NCI-H2171 treated with DMSO at 0.1 percent for 48 hours (cell line): ENCODE results near the gene NHEJ1.

Source experiments
- DNase-seq: peaks from one replicate; lab custom pipeline; 2025; lab: John Stamatoyannopoulos, UW

The NHEJ1 gene

DNA sequence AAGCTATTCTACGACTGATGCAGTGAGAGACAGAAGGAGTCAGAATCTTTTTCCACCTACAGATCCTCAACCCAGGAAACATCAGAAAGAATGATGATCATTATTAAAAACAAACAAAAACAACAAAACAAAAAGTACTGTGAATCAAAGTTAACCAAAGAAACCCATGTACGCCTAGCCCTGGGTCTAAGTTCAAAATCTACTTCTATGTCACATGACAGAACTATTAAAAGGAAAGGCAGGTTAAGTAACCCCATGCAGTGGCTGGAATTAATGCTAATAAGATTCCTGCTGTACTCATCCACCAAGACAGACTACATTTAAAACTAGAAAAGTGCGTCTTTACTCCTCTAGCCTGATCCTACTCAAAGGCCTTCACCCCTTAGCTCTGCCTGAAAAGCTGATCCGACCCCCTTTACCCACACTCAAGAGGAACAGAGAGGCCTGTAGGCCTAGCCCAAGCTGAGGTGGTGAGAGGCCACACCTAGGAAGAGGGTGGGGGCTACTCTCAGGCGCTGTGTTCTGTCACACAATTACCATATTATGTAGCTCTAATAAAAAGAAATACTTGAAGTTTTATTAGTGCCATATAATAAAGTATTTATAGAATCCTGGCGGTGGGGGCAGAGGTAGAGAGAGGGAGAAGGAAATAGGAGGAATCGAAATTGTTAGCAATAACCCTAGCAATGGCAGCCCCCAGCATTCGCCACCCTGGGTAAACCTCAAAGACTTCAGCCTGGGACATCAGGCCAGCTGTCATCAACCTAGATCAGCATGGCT lies 37.1 kb downstream of the NHEJ1 start:
- DNase-seq = no peak

GRCh38 chr2:219122202-219122980 lies 38.2 kb downstream of the NHEJ1 start:
- DNase-seq = no peak

DNA sequence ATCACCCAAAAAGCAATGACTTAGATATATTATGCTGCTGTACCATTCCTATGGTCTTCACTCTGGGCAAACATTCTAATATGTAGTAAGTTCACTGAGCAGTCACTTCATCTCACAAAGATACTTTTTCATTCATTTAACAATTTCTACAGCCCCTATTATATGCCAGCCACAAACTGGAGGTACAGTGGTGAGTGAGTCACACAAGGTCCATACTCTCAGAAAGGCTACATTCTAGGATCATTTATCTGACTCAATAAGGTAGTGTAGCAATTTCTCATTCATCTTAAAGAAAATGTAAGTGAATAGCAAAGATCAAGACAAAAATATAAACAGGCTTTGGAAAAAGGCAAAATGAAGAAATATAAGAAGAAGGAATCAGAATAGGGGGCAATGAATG lies 40.5 kb downstream of the NHEJ1 start:
- no peak for DNase-seq

DNA sequence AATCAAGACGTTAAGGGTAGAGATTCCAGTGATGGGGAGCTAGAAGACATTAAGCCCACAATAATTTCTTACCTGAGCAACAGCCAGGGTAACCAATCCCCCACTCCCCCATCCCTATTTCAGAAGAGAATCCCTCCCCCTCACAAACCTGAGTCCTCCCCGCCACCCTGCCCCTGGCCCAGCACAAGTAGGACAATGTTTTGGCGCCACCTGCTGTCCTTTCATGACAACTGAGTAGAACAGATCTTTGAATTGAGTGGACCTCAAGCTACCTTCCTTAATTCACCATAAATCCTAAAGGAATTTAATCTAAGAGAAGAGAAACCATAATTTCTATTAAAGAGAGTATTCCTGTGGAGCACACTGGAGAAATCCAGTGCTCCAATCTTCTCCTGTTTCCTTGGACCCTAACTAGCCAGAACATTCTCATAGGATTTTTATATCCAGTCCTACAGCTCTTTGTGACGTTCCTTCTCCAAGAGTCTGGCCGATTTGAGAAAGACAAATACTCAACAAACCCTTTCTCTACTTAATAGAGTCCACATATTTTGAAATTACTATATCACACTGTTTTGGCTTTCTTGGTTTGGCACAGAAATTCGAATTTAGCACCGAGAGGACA lies 41.1 kb downstream of the NHEJ1 start:
- DNase-seq = peak; percentile 65

DNA sequence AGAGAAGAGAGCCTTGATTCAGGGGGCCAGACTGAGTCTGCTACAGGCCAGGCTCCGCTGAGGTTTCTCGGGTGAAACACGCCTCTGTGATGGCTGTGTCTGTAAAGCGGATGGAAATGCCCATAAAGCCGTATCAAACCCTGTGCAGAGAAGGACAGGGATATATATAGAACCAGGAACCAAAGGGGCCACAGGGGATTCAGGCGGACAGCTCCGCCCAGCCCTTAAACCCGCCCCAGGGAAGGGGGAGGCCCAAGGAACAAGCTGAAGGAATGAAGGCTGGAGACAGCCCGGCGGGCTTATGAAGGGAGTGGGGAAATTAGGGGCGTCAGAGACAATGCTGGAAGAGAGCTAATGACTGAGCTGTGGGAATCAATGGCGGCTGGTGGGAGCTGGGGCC lies 42.1 kb downstream of the NHEJ1 start:
- DNase-seq = no peak

DNA sequence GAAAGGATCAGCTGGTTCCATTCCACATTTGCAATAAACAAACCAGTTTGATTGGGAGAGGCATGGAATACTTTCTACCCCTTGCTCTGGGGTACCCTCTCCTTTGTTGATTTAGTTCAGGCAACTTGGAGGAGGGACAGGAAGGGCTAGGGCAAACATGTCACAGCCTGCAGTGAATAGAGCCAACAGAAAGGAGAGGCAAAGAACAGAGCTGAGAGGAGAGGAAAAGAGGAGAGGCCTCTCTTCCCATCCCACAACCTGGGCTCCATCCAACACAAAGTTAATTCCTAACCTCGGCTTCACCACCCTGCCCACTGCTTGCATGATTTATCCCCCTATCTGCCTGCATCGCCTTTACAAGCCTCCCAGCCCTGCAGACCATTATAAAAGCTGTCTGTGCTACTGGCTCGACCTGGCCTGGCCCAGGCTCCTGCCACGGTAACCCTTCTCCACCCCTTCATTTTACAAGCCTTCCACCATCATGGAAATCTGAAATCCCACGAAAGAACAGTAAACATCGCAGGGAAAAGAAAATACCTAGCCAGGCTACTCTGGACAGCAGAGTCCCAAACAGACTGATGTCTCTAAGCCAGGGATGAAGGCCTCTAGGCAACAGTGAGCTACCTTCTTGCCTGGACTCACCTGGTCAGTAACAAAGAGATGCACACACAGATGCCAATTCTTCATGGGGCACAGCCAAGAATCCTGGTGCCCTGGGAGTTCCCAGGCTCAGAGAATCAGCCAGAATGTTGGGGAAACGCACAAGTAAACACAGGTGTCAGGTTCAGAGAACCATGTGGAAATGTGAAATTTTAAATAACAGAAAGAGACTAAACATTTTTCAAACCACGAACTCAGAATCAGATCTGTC lies 43.6 kb downstream of the NHEJ1 start:
- DNase-seq = peak; percentile 7

DNA sequence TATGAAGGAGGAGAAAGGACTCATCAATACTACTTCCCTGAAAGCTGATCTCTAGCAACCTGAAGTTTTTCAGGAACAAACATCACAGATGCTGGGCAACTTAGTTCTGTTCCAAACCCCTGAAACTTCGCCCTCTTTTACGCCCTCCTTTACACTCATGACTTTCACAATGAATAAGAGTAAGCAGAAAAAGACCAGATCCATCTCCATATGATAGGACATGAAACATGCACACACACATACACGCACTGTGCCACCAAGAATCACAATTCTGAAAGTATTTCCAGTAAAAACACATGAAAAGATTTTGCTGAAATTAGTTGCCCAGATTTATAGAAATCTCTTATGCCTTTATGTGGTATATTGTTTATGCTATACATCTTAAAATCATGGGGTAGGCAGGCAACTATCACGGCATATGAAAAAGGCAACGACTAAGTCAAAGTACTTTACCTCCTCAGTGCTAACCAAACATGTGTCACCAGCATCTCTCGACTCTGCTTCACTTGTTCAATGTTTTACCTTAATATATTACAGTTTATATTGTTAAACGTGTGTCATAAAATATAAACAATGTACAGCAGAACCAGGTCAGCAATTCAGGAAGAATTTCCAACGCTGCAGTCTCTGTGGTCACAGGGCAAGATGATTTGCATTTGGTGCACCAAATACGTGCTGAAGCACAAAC lies 47.8 kb downstream of the NHEJ1 start:
- no peak for DNase-seq

GRCh38 chr2:219112062-219112406 lies 48.6 kb downstream of the NHEJ1 start:
- no peak for DNase-seq

DNA sequence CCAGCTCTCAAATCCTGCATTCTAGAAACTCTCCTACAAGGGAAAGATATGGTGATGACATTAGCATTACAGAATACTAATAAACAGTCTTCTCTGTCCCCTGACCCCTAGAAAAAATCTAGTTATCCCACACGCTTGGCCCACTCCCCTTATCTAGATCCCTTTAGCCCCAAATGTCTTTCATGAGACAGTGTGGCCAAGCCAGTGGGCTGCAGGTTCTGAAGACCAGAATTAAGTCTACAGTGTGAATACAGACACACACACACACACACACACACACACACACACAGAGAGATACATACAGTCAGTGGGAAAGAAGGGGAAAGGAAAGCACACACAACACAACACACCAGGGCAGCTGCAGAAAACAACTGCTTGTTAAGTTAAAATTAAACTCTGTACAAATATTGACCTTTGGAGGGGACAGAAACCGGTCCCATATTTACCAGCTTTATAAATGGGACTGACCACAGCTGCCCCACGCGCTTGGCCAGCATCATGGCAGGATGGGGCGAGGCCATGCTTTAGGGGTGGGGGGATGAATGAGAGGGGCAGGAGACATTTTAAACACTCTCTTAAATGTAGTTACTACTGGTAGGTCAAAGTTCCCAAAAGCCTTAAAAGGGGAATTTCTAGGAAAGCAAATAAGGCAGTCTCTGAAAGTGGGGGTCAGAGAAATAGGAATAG lies 49.1 kb downstream of the NHEJ1 start:
- no peak for DNase-seq

GRCh38 chr2:219109471-219109870 lies 51.1 kb downstream of the NHEJ1 start:
- DNase-seq = no peak

DNA sequence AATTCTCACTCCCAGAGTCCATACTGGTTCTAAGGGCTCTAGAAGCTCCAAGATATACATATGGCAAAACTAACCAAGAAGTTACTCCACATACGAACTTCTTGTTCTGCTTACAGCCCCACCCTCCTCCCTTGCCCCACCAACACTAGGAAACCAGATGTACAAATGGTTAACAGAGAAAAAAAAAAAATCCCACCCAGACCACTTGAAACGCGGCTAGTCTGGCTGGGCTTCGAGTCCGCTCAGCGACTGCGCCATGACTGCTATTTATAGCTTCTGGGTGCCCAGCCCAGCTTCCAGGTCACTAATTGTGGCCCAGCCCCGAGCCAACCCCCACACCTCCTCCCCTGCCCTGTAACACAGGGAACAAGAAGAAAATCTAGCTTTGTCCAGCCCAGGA lies 52.9 kb downstream of the NHEJ1 start:
- no peak for DNase-seq

GRCh38 chr2:219106251-219106650 lies 54.4 kb downstream of the NHEJ1 start:
- peak; percentile 75 for DNase-seq

DNA sequence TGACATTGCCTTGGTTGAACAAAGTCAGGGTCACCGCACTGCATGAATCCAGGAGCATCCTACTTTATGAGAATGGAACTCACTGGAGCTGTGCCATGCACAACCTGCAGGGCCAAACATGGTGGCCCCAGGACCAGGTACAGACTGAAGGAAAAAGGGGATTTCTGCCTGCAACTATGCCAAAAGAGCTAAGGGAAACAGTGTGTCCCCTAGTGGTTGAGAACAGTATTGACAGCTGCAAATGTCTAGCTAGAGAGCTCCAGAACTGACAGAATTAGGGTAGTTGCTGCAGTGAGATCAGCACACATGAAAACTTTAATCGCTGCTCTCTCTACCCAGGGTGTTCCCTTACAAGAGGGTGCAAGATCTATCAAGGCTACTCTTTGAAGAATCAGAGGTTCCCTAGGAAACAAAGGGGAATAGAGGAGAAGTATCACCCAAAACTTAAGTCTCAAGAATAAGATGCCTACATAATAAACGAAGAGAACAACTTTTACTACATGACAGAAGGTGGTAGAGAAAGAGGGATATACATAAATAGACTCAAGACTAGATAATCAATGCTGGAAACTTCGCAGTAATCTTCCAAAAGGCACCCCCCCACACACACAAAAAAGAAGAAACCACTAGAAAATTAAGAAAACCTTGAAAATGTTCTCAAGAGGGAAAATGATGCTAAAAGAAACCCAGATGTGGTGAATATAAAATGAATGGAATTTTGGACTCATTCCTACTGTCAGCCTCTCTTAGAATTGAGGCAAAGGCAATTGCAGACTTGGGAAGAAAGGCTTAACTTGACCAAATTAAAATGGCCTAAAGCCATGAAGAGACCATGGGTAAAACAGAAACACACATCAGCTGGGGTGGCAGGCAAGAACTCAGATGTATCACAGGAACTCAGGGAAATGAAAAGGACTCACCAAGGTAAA lies 56.2 kb downstream of the NHEJ1 start:
- peak; percentile 35 for DNase-seq

DNA sequence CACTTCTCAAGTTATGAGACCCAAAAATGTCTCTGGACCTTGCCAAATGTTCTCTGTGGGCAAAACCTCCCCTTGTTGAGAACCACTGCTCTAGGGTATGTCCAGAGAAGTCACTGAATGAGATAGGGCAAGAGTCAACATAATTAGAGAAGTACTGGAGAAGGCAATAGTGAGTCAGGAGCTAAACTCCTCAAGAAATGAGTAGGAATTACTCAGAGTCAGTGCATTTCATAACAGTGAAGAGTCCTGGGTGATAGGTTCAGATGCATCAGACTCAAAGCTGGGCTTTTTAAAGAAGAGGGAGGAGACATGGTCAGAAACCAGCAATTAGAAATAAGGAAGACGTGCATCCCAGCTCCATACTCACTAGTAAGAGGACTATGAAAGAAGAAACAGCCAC lies 61.3 kb downstream of the NHEJ1 start:
- no peak for DNase-seq

GRCh38 chr2:219095406-219095935 lies 65.1 kb downstream of the NHEJ1 start:
- no peak for DNase-seq

DNA sequence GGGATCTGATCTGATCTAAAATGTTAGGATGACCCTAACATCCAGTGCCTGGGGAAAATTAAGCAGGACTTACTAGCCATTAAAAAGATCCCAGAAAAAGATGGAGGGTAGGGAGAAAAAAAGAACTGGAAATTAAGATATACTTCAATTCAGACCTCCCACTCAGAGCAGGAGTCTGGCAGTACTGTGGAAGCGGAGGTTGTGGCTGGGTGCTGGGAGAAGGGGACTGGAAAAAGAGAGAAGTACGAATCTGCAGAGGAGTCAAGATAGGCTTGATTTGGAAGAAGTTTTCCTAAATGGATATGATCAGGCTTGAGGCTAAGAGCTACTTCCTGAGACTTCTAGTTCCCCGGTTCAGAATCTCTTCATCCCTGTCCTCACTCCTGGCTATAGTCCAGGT lies 66.4 kb downstream of the NHEJ1 start:
- DNase-seq = no peak

- no peak for DNase-seq
These were observed 69.9 kb downstream of the NHEJ1 start for GRCh38 chr2:219090436-219091299.

- DNase-seq = no peak
These were observed 71.3 kb downstream of the NHEJ1 start for GRCh38 chr2:219089330-219089729.

DNA sequence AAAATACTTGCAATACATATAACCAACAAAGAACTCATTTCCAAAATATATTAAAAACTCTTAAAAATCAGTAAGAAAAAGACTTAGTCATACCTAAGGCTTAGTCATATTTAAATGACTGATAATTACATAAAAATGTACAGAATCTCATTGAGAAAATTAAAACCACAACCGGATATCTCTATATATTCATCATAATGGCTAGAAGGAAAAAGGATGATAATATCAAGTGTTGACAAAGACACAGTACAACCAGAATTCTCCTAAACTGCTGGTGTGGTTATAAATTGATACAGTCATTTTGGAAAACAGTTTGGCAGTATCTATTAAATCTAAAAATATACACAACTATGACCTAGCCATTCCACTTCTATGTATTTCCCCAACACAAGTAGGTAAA lies 72.8 kb downstream of the NHEJ1 start:
- no peak for DNase-seq
